Measurements from ENCODE around the gene UPP2.

The UPP2 gene

DNA sequence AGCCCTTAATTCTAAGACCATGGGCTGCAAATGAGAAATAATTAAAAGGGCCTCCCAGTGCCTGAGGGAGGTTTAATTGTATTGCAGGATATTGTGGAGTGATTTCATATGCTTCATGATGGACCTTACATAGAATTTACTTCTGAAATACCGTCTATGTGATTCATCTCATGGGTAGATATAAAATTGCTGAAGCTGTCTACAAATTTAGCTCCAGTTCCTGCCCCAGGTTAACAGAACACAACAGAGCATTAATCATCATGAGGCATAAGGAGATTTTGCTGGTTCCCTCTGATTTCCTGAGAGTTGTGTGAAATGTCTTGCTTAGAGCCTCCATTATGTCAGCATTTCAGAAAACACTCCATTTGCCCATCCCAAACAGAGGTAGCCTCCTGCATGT is 770 bp downstream of the UPP2 start:
- Histone ChIP-seq H3K23ac (ENCODE audit: low read depth, low read length, poor library complexity) (no peak overlapping the region), H3K79me1 (ENCODE audit: low read depth, low read length) (no peaks in the 10 kb centered on the region), H2BK12ac (ENCODE audit: low read length) (no peak overlapping the region), H2BK15ac (ENCODE audit: low read length) (no peak overlapping the region), H2AFZ (ENCODE audit: low read length) (no peak overlapping the region), H3K4me1 (ENCODE audit: control insufficient read depth in 2 of 2, insufficient read depth in 1 of 2, low read depth in 1 of 2, low read length in 2 of 2) (no peaks in the 10 kb centered on the region), H3K36me3 (replicated peaks in 1 of 2; ENCODE audit: control insufficient read depth in 2 of 2, insufficient read depth in 2 of 2, low read length in 2 of 2) (no peaks in the 10 kb centered on the region), H3K4me2 (ENCODE audit: insufficient read depth, low read length, poor library complexity, severe bottlenecking) (no peak overlapping the region), H2BK5ac (ENCODE audit: low read length) (no peak overlapping the region), H3K4me3 (ENCODE audit: low read length in 2 of 2) (no peak overlapping the region), H4K8ac (ENCODE audit: low read depth, low read length) (no peak overlapping the region), H3K14ac (ENCODE audit: low read length) (no peak overlapping the region), H3K4ac (ENCODE audit: low read length) (no peak overlapping the region), H2BK120ac (ENCODE audit: low read depth, low read length) (no peak overlapping the region), H3K9ac (ENCODE audit: low read depth, low read length, poor library complexity) (no peak overlapping the region), H3K18ac (ENCODE audit: low read length) (no peak overlapping the region), H3K9me3 (replicated peaks in 1 of 2; ENCODE audit: control insufficient read depth in 2 of 2, insufficient read depth in 1 of 2, low read depth in 1 of 2, low read length in 2 of 2) (no peaks in the 10 kb centered on the region), H3K27me3 (ENCODE audit: control insufficient read depth in 3 of 3, insufficient read depth in 3 of 3, low read depth in 1 of 3, low read length in 3 of 3) (no peaks in the 10 kb centered on the region), H4K91ac (ENCODE audit: low read depth, low read length, poor library complexity) (no peak overlapping the region), H3K27ac (replicated peaks; ENCODE audit: low read length) (no peak overlapping the region), H2AK5ac (ENCODE audit: low read depth, low read length) (no peak overlapping the region)
- DNase-seq (ENCODE audit: low spot score) = no peak
- WGBS, 2 donors (ENCODE audit: extremely low coverage in 2 of 2, insufficient read length in 2 of 2, insufficient replicate concordance in 1 of 2) = no CpG with 5 or more reads among the region's 1 CpG

GRCh38 chr2:158103411-158104012 is 1.8 kb downstream of the UPP2 start:
- H4K91ac ChIP-seq (ENCODE audit: low read depth, low read length, poor library complexity) = no peak overlapping the region
- no peak for DNase-seq (ENCODE audit: low spot score)

GRCh38 chr2:158104903-158105302 is 3.2 kb downstream of the UPP2 start:
- no peaks in the 10 kb centered on the region for H3K79me1 ChIP-seq (ENCODE audit: low read depth, low read length)
- H3K4me1 ChIP-seq (ENCODE audit: control insufficient read depth in 2 of 2, insufficient read depth in 1 of 2, low read depth in 1 of 2, low read length in 2 of 2) = no peaks in the 10 kb centered on the region
- no peak overlapping the region for H3K23ac ChIP-seq (ENCODE audit: low read depth, low read length, poor library complexity)
- H3K36me3 ChIP-seq (replicated peaks in 1 of 2; ENCODE audit: control insufficient read depth in 2 of 2, insufficient read depth in 2 of 2, low read length in 2 of 2) = no peaks in the 10 kb centered on the region
- H3K18ac ChIP-seq (ENCODE audit: low read length) = no peak overlapping the region
- no peak overlapping the region for H3K27ac ChIP-seq (replicated peaks; ENCODE audit: low read length)
- no peak overlapping the region for H2BK120ac ChIP-seq (ENCODE audit: low read depth, low read length)
- no peak overlapping the region for H4K8ac ChIP-seq (ENCODE audit: low read depth, low read length)
- H3K4me3 ChIP-seq (ENCODE audit: low read length in 2 of 2) = no peak overlapping the region
- H3K27me3 ChIP-seq (ENCODE audit: control insufficient read depth in 3 of 3, insufficient read depth in 3 of 3, low read depth in 1 of 3, low read length in 3 of 3) = no peaks in the 10 kb centered on the region
- no peak overlapping the region for H3K4ac ChIP-seq (ENCODE audit: low read length)
- no peaks in the 10 kb centered on the region for H3K9me3 ChIP-seq (replicated peaks in 1 of 2; ENCODE audit: control insufficient read depth in 2 of 2, insufficient read depth in 1 of 2, low read depth in 1 of 2, low read length in 2 of 2)
- DNase-seq (ENCODE audit: low spot score) = no peak
- H2AK5ac ChIP-seq (ENCODE audit: low read depth, low read length) = no peak overlapping the region
- no peak overlapping the region for H2BK12ac ChIP-seq (ENCODE audit: low read length)
- no peak overlapping the region for H3K4me2 ChIP-seq (ENCODE audit: insufficient read depth, low read length, poor library complexity, severe bottlenecking)
- no peak overlapping the region for H2BK15ac ChIP-seq (ENCODE audit: low read length)
- WGBS, 2 donors (ENCODE audit: extremely low coverage in 2 of 2, insufficient read length in 2 of 2, insufficient replicate concordance in 1 of 2) = no CpG with 5 or more reads among the region's 5 CpGs
- H2AFZ ChIP-seq (ENCODE audit: low read length) = no peak overlapping the region
- H3K9ac ChIP-seq (ENCODE audit: low read depth, low read length, poor library complexity) = no peak overlapping the region
- H4K91ac ChIP-seq (ENCODE audit: low read depth, low read length, poor library complexity) = no peak overlapping the region
- no peak overlapping the region for H2BK5ac ChIP-seq (ENCODE audit: low read length)
- no peak overlapping the region for H3K14ac ChIP-seq (ENCODE audit: low read length)

More at GRCh38 chr2:158103411-158104012, 1.8 kb downstream of the UPP2 start:
- H3K9me3 ChIP-seq (replicated peaks in 1 of 2; ENCODE audit: control insufficient read depth in 2 of 2, insufficient read depth in 1 of 2, low read depth in 1 of 2, low read length in 2 of 2) = no peaks in the 10 kb centered on the region
- no peak overlapping the region for H2BK15ac ChIP-seq (ENCODE audit: low read length)
- no peaks in the 10 kb centered on the region for H3K4me1 ChIP-seq (ENCODE audit: control insufficient read depth in 2 of 2, insufficient read depth in 1 of 2, low read depth in 1 of 2, low read length in 2 of 2)
- H3K9ac ChIP-seq (ENCODE audit: low read depth, low read length, poor library complexity) = no peak overlapping the region
- H3K23ac ChIP-seq (ENCODE audit: low read depth, low read length, poor library complexity) = no peak overlapping the region
- WGBS, 2 donors (ENCODE audit: extremely low coverage in 2 of 2, insufficient read length in 2 of 2, insufficient replicate concordance in 1 of 2) = no CpG with 5 or more reads among the region's 3 CpGs
- no peaks in the 10 kb centered on the region for H3K27me3 ChIP-seq (ENCODE audit: control insufficient read depth in 3 of 3, insufficient read depth in 3 of 3, low read depth in 1 of 3, low read length in 3 of 3)
- no peak overlapping the region for H2BK5ac ChIP-seq (ENCODE audit: low read length)
- H4K8ac ChIP-seq (ENCODE audit: low read depth, low read length) = no peak overlapping the region
- no peak overlapping the region for H3K4me2 ChIP-seq (ENCODE audit: insufficient read depth, low read length, poor library complexity, severe bottlenecking)
- no peak overlapping the region for H3K14ac ChIP-seq (ENCODE audit: low read length)
- H3K36me3 ChIP-seq (replicated peaks in 1 of 2; ENCODE audit: control insufficient read depth in 2 of 2, insufficient read depth in 2 of 2, low read length in 2 of 2) = no peaks in the 10 kb centered on the region
- no peak overlapping the region for H3K4ac ChIP-seq (ENCODE audit: low read length)
- H3K27ac ChIP-seq (replicated peaks; ENCODE audit: low read length) = no peak overlapping the region
- no peak overlapping the region for H2AK5ac ChIP-seq (ENCODE audit: low read depth, low read length)
- H2BK120ac ChIP-seq (ENCODE audit: low read depth, low read length) = no peak overlapping the region
- no peak overlapping the region for H3K4me3 ChIP-seq (ENCODE audit: low read length in 2 of 2)
- no peaks in the 10 kb centered on the region for H3K79me1 ChIP-seq (ENCODE audit: low read depth, low read length)
- no peak overlapping the region for H2AFZ ChIP-seq (ENCODE audit: low read length)
- H2BK12ac ChIP-seq (ENCODE audit: low read length) = no peak overlapping the region
- H3K18ac ChIP-seq (ENCODE audit: low read length) = no peak overlapping the region

DNA sequence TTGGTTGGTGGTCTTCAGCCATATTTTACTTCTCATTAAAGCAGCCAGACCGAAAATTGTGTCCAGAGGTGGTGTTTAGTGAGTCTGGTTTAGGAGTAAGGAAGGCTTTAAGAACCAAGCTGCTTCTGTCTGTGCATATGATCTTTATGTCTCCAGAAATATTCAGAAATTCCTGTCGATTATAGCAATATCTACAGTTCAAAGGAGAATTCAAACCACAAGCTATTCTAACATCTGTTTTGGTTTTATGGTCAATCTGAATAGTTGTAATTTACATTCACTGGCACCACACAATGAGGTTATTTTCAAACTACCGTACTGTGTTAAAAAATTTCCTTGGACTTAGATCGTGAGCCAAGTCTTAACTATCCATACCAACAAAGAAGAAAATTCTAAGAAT is 11.3 kb downstream of the UPP2 start:
- Histone ChIP-seq H3K27ac (replicated peaks; ENCODE audit: low read length) (no peak overlapping the region), H2AK5ac (ENCODE audit: low read depth, low read length) (no peak overlapping the region), H3K79me1 (ENCODE audit: low read depth, low read length) (no peaks in the 10 kb centered on the region), H2BK15ac (ENCODE audit: low read length) (no peak overlapping the region), H2BK5ac (ENCODE audit: low read length) (no peak overlapping the region), H2BK12ac (ENCODE audit: low read length) (no peak overlapping the region), H3K23ac (ENCODE audit: low read depth, low read length, poor library complexity) (no peak overlapping the region), H4K8ac (ENCODE audit: low read depth, low read length) (no peak overlapping the region), H3K36me3 (replicated peaks in 1 of 2; ENCODE audit: control insufficient read depth in 2 of 2, insufficient read depth in 2 of 2, low read length in 2 of 2) (no peaks in the 10 kb centered on the region), H2AFZ (ENCODE audit: low read length) (no peak overlapping the region), H3K27me3 (ENCODE audit: control insufficient read depth in 3 of 3, insufficient read depth in 3 of 3, low read depth in 1 of 3, low read length in 3 of 3) (no peaks in the 10 kb centered on the region), H3K4me1 (ENCODE audit: control insufficient read depth in 2 of 2, insufficient read depth in 1 of 2, low read depth in 1 of 2, low read length in 2 of 2) (no peaks in the 10 kb centered on the region), H3K14ac (ENCODE audit: low read length) (no peak overlapping the region), H3K9ac (ENCODE audit: low read depth, low read length, poor library complexity) (no peak overlapping the region), H3K4ac (ENCODE audit: low read length) (no peak overlapping the region), H2BK120ac (ENCODE audit: low read depth, low read length) (no peak overlapping the region), H3K9me3 (replicated peaks in 1 of 2; ENCODE audit: control insufficient read depth in 2 of 2, insufficient read depth in 1 of 2, low read depth in 1 of 2, low read length in 2 of 2) (no peaks in the 10 kb centered on the region), H3K4me3 (ENCODE audit: low read length in 2 of 2) (no peak overlapping the region), H3K4me2 (ENCODE audit: insufficient read depth, low read length, poor library complexity, severe bottlenecking) (no peak overlapping the region), H3K18ac (ENCODE audit: low read length) (no peak overlapping the region), H4K91ac (ENCODE audit: low read depth, low read length, poor library complexity) (no peak overlapping the region)
- WGBS, 2 donors (ENCODE audit: extremely low coverage in 2 of 2, insufficient read length in 2 of 2, insufficient replicate concordance in 1 of 2) = no CpG with 5 or more reads among the region's 4 CpGs
- DNase-seq (ENCODE audit: low spot score) = no peak
